ENCODE data around the gene ATXN7L3B. TPM values are rescaled to one million over a fixed set of nuclear protein-coding genes. Genes with fewer than 3 reads are reported as not detected.
A peak's percentile ranks its signal among the peaks of the same experiment; 100 is the strongest.

Gene ATXN7L3B
- total RNA-seq, 1 experiment from 2014 or later, result 29.9 TPM

- Histone ChIP-seq H3K4me2 (ENCODE audit: low read depth, low read length, poor library complexity, severe bottlenecking) (peak overlapping the region; percentile 97), H3K79me2 (ENCODE audit: low read length) (peaks cover 56% of the 10 kb centered on the region), H3K27me3 (ENCODE audit: low read length) (no peaks in the 10 kb centered on the region), H3K4me1 (ENCODE audit: low read length) (peaks cover 38% of the 10 kb centered on the region), H4K20me1 (ENCODE audit: insufficient read depth, low read depth, low read length) (peaks cover 42% of the 10 kb centered on the region), H2AFZ (ENCODE audit: low read length) (no peak overlapping the region), H3K36me3 (ENCODE audit: insufficient read depth, low read length) (peaks cover 31% of the 10 kb centered on the region), H3K9me3 (ENCODE audit: low read length) (no peaks in the 10 kb centered on the region), H3K9ac (ENCODE audit: low read length) (peak overlapping the region; percentile 91), H3K4me3 (ENCODE audit: low read length) (peak overlapping the region; percentile 93), H3K9me2 (replicated peaks; ENCODE audit: insufficient read depth, low read length) (no peaks in the 10 kb centered on the region), H3K27ac (ENCODE audit: low read length) (peak overlapping the region; percentile 93; the same call in 1 of the 2 replicates)
- no peak for DNase-seq
These were observed 1.6 kb downstream of the ATXN7L3B start for GRCh38 chr12:74539261-74539660.

GRCh38 chr12:74539765-74540526, 2.3 kb downstream of the ATXN7L3B start:
- H3K36me3 ChIP-seq (ENCODE audit: insufficient read depth, low read length), result peaks cover 31% of the 10 kb centered on the region
- H3K4me3 ChIP-seq (ENCODE audit: low read length), result peak overlapping the region; percentile 93
- H2AFZ ChIP-seq (ENCODE audit: low read length), result no peak overlapping the region
- peaks cover 38% of the 10 kb centered on the region for H3K4me1 ChIP-seq (ENCODE audit: low read length)
- DNase-seq, result no peak
- no peak overlapping the region; the same call in 1 of the 2 replicates for H3K27ac ChIP-seq (ENCODE audit: low read length)
- peaks cover 42% of the 10 kb centered on the region for H4K20me1 ChIP-seq (ENCODE audit: insufficient read depth, low read depth, low read length)
- peak overlapping the region; percentile 97 for H3K4me2 ChIP-seq (ENCODE audit: low read depth, low read length, poor library complexity, severe bottlenecking)
- no peaks in the 10 kb centered on the region for H3K9me2 ChIP-seq (replicated peaks; ENCODE audit: insufficient read depth, low read length)
- no peaks in the 10 kb centered on the region for H3K9me3 ChIP-seq (ENCODE audit: low read length)
- no peaks in the 10 kb centered on the region for H3K27me3 ChIP-seq (ENCODE audit: low read length)
- peak overlapping the region; percentile 91 for H3K9ac ChIP-seq (ENCODE audit: low read length)
- H3K79me2 ChIP-seq (ENCODE audit: low read length), result peaks cover 56% of the 10 kb centered on the region

GRCh38 chr12:74541074-74541473, 3.4 kb downstream of the ATXN7L3B start:
- Histone ChIP-seq H3K9me2 (replicated peaks; ENCODE audit: insufficient read depth, low read length) (no peaks in the 10 kb centered on the region), H4K20me1 (ENCODE audit: insufficient read depth, low read depth, low read length) (peaks cover 42% of the 10 kb centered on the region), H3K36me3 (ENCODE audit: insufficient read depth, low read length) (peaks cover 31% of the 10 kb centered on the region), H3K27ac (ENCODE audit: low read length) (no peak overlapping the region), H3K4me1 (ENCODE audit: low read length) (peaks cover 38% of the 10 kb centered on the region), H3K4me2 (ENCODE audit: low read depth, low read length, poor library complexity, severe bottlenecking) (peak overlapping the region; percentile 97), H3K79me2 (ENCODE audit: low read length) (peaks cover 56% of the 10 kb centered on the region), H3K27me3 (ENCODE audit: low read length) (no peaks in the 10 kb centered on the region), H3K4me3 (ENCODE audit: low read length) (no peak overlapping the region), H3K9ac (ENCODE audit: low read length) (no peak overlapping the region), H3K9me3 (ENCODE audit: low read length) (no peaks in the 10 kb centered on the region), H2AFZ (ENCODE audit: low read length) (no peak overlapping the region)
- DNase-seq, result no peak

GRCh38 chr12:74547249-74547648, 9.6 kb downstream of the ATXN7L3B start:
- no peak for DNase-seq
- H3K9me3 ChIP-seq (ENCODE audit: low read length), result no peaks in the 10 kb centered on the region
- 0 out of 2 replicates have a peak, but pooled peaks cover 4% of the 10 kb centered on the region for H3K36me3 ChIP-seq (ENCODE audit: insufficient read depth, low read length)
- H3K27ac ChIP-seq (ENCODE audit: low read length), result no peak overlapping the region
- H3K4me1 ChIP-seq (ENCODE audit: low read length), result peaks cover 3% of the 10 kb centered on the region; the same call in 1 of the 2 replicates
- H3K9ac ChIP-seq (ENCODE audit: low read length), result no peak overlapping the region
- H3K79me2 ChIP-seq (ENCODE audit: low read length), result peaks cover 10% of the 10 kb centered on the region; the same call in 1 of the 2 replicates
- no peak overlapping the region for H3K4me3 ChIP-seq (ENCODE audit: low read length)
- no peak overlapping the region for H3K4me2 ChIP-seq (ENCODE audit: low read depth, low read length, poor library complexity, severe bottlenecking)
- H2AFZ ChIP-seq (ENCODE audit: low read length), result no peak overlapping the region
- no peaks in the 10 kb centered on the region; the same call in 1 of the 2 replicates for H3K9me2 ChIP-seq (replicated peaks; ENCODE audit: insufficient read depth, low read length)
- no peaks in the 10 kb centered on the region for H3K27me3 ChIP-seq (ENCODE audit: low read length)
- no peaks in the 10 kb centered on the region for H4K20me1 ChIP-seq (ENCODE audit: insufficient read depth, low read depth, low read length)

GRCh38 chr12:74551291-74551690, 13.7 kb downstream of the ATXN7L3B start:
- H4K20me1 ChIP-seq (ENCODE audit: insufficient read depth, low read depth, low read length), result no peaks in the 10 kb centered on the region
- H2AFZ ChIP-seq (ENCODE audit: low read length), result no peak overlapping the region
- DNase-seq, result no peak
- no peaks in the 10 kb centered on the region for H3K36me3 ChIP-seq (ENCODE audit: insufficient read depth, low read length)
- no peak overlapping the region for H3K27ac ChIP-seq (ENCODE audit: low read length)
- H3K4me2 ChIP-seq (ENCODE audit: low read depth, low read length, poor library complexity, severe bottlenecking), result no peak overlapping the region
- no peaks in the 10 kb centered on the region; the same call in 1 of the 2 replicates for H3K9me2 ChIP-seq (replicated peaks; ENCODE audit: insufficient read depth, low read length)
- H3K4me1 ChIP-seq (ENCODE audit: low read length), result peaks cover 3% of the 10 kb centered on the region
- H3K27me3 ChIP-seq (ENCODE audit: low read length), result no peaks in the 10 kb centered on the region
- no peak overlapping the region for H3K4me3 ChIP-seq (ENCODE audit: low read length)
- no peak overlapping the region for H3K9ac ChIP-seq (ENCODE audit: low read length)
- H3K79me2 ChIP-seq (ENCODE audit: low read length), result no peaks in the 10 kb centered on the region
- no peaks in the 10 kb centered on the region for H3K9me3 ChIP-seq (ENCODE audit: low read length)

- Histone ChIP-seq H4K20me1 (ENCODE audit: insufficient read depth, low read depth, low read length) (no peaks in the 10 kb centered on the region), H3K4me2 (ENCODE audit: low read depth, low read length, poor library complexity, severe bottlenecking) (no peak overlapping the region), H3K27ac (ENCODE audit: low read length) (no peak overlapping the region), H3K79me2 (ENCODE audit: low read length) (no peaks in the 10 kb centered on the region), H3K4me3 (ENCODE audit: low read length) (no peak overlapping the region), H3K36me3 (ENCODE audit: insufficient read depth, low read length) (no peaks in the 10 kb centered on the region), H3K9me2 (replicated peaks; ENCODE audit: insufficient read depth, low read length) (no peaks in the 10 kb centered on the region; the same call in 1 of the 2 replicates), H3K27me3 (ENCODE audit: low read length) (no peaks in the 10 kb centered on the region), H3K9ac (ENCODE audit: low read length) (no peak overlapping the region), H3K4me1 (ENCODE audit: low read length) (peaks cover 3% of the 10 kb centered on the region), H2AFZ (ENCODE audit: low read length) (no peak overlapping the region), H3K9me3 (ENCODE audit: low read length) (no peaks in the 10 kb centered on the region)
- DNase-seq, result no peak
These were observed 14.6 kb downstream of the ATXN7L3B start for GRCh38 chr12:74552201-74552600.

- DNase-seq, result no peak
- Histone ChIP-seq H3K4me1 (ENCODE audit: low read length) (no peaks in the 10 kb centered on the region), H3K9ac (ENCODE audit: low read length) (no peak overlapping the region), H3K27ac (ENCODE audit: low read length) (no peak overlapping the region), H3K27me3 (ENCODE audit: low read length) (no peaks in the 10 kb centered on the region), H3K4me2 (ENCODE audit: low read depth, low read length, poor library complexity, severe bottlenecking) (no peak overlapping the region), H3K79me2 (ENCODE audit: low read length) (no peaks in the 10 kb centered on the region), H3K4me3 (ENCODE audit: low read length) (no peak overlapping the region), H2AFZ (ENCODE audit: low read length) (no peak overlapping the region; the same call in 1 of the 2 replicates), H4K20me1 (ENCODE audit: insufficient read depth, low read depth, low read length) (no peaks in the 10 kb centered on the region), H3K36me3 (ENCODE audit: insufficient read depth, low read length) (no peaks in the 10 kb centered on the region), H3K9me3 (ENCODE audit: low read length) (no peaks in the 10 kb centered on the region), H3K9me2 (replicated peaks; ENCODE audit: insufficient read depth, low read length) (no peaks in the 10 kb centered on the region)
These were observed 22.1 kb downstream of the ATXN7L3B start for GRCh38 chr12:74559728-74560127.

- Histone ChIP-seq H3K4me2 (ENCODE audit: low read depth, low read length, poor library complexity, severe bottlenecking) (no peak overlapping the region), H3K27me3 (ENCODE audit: low read length) (no peaks in the 10 kb centered on the region), H3K9me2 (replicated peaks; ENCODE audit: insufficient read depth, low read length) (no peaks in the 10 kb centered on the region), H3K4me1 (ENCODE audit: low read length) (no peaks in the 10 kb centered on the region), H2AFZ (ENCODE audit: low read length) (peak overlapping the region; percentile 48; the same call in 1 of the 2 replicates), H3K79me2 (ENCODE audit: low read length) (no peaks in the 10 kb centered on the region), H3K27ac (ENCODE audit: low read length) (no peak overlapping the region), H3K4me3 (ENCODE audit: low read length) (no peak overlapping the region), H3K9me3 (ENCODE audit: low read length) (no peaks in the 10 kb centered on the region), H4K20me1 (ENCODE audit: insufficient read depth, low read depth, low read length) (no peaks in the 10 kb centered on the region), H3K9ac (ENCODE audit: low read length) (no peak overlapping the region), H3K36me3 (ENCODE audit: insufficient read depth, low read length) (no peaks in the 10 kb centered on the region)
- DNase-seq, result no peak
These were observed 26.3 kb downstream of the ATXN7L3B start for GRCh38 chr12:74563927-74564326.
